SK-N-SH (cell line): ENCODE measurements around the gene PFN1. TPM values are rescaled to one million over a fixed set of nuclear protein-coding genes. Genes with fewer than 3 reads are reported as not detected.

Experiments used
- CTCF ChIA-PET: fragments of 300-600, 350-600 bp; formaldehyde crosslinking; extraction: SDS; loops from one replicate; lab custom pipeline; 2021; lab: Yijun Ruan, JAX
- POLR2A ChIA-PET: fragments of 350-600 bp; sonication (Branson Sonifier 250); formaldehyde crosslinking; extraction: SDS; loops from one replicate; lab custom pipeline; 2020; ENCODE audit warnings: antibody characterized with exemption, inconsistent platforms; lab: Yijun Ruan, JAX
- DNase-seq: peaks from one replicate; pipeline ENCODE4 v3.0.0; 2012
- H2AFZ ChIP-seq: fragments of 200-600 bp; sonication (generic); 2 replicates; pipeline ENCODE4 v1.8.1; 2016; ENCODE audit warnings: antibody characterized with exemption, mild to moderate bottlenecking, low read depth
- H3F3A ChIP-seq: fragments of 200-600 bp; sonication (generic); replicated peaks from 2 replicates; pipeline ENCODE3; 2016; ENCODE audit warnings: antibody characterized with exemption, mild to moderate bottlenecking; ENCODE audit not compliant: insufficient read depth
- H3K27ac ChIP-seq, 2 experiments: fragments of 200-500 bp in 1 of 2; fragments of 200-600 bp in 1 of 2; sonication (Bioruptor generic) in 1 of 2; sonication (generic), shearing (Covaris generic) in 1 of 2; 2 replicates each; pipeline versions ENCODE4 v1.5.1 to v1.6.1; 2014 to 2016; ENCODE audit warnings: low read depth in 2 of 2, inconsistent platforms in 1 of 2, low read length in 1 of 2, mild to moderate bottlenecking in 1 of 2, mixed read lengths in 1 of 2
- H3K27me3 ChIP-seq: fragments of 200-600 bp; sonication (generic), shearing (Covaris generic); 2 replicates; pipeline ENCODE4 v1.6.1; 2016; ENCODE audit warnings: mixed run types; ENCODE audit not compliant: insufficient read depth
- H3K36me3 ChIP-seq, 2 experiments: fragments of 200-500 bp in 1 of 2; fragments of 200-600 bp in 1 of 2; sonication (Bioruptor generic) in 1 of 2; sonication (generic) in 1 of 2; replicated peaks in 1 of 2; 2 replicates each; pipeline versions ENCODE3 to v1.5.1; 2014 to 2016; ENCODE audit warnings: low read length in 1 of 2, mild to moderate bottlenecking in 1 of 2; ENCODE audit not compliant: insufficient read depth in 2 of 2, control insufficient read depth in 1 of 2
- H3K4me1 ChIP-seq, 2 experiments: fragments of 200-500 bp in 1 of 2; fragments of 200-600 bp in 1 of 2; sonication (Bioruptor generic) in 1 of 2; sonication (generic), shearing (Covaris generic) in 1 of 2; 2 replicates each; pipeline versions ENCODE4 v1.5.1 to v1.6.1; 2014 to 2016; ENCODE audit warnings: low read depth in 1 of 2, low read length in 1 of 2, mixed run types in 1 of 2; ENCODE audit not compliant: insufficient read depth in 2 of 2, control insufficient read depth in 1 of 2
- H3K4me2 ChIP-seq: fragments of 200-600 bp; sonication (generic), shearing (Covaris generic); 2 replicates; pipeline ENCODE4 v1.6.1; 2017; ENCODE audit warnings: mixed run types
- H3K4me3 ChIP-seq, 2 experiments: fragments of 200-500 bp in 1 of 2; fragments of 200-600 bp in 1 of 2; sonication (Bioruptor generic) in 1 of 2; sonication (generic), shearing (Covaris generic) in 1 of 2; 2 replicates each; pipeline versions ENCODE4 v1.5.1 to v1.8.1; 2014 to 2016; ENCODE audit warnings: low read depth in 2 of 2, inconsistent platforms in 1 of 2, low read length in 1 of 2, mild to moderate bottlenecking in 1 of 2, mixed read lengths in 1 of 2, moderate library complexity in 1 of 2
- H3K79me2 ChIP-seq: fragments of 200-600 bp; sonication (generic); 2 replicates; pipeline ENCODE4 v1.8.1; 2017; ENCODE audit warnings: mild to moderate bottlenecking; ENCODE audit not compliant: insufficient read depth
- H3K9ac ChIP-seq: fragments of 200-600 bp; sonication (generic); 2 replicates; pipeline ENCODE4 v1.6.1; 2017; ENCODE audit warnings: mixed run types
- H3K9me2 ChIP-seq: fragments of 200-600 bp; sonication (generic); 2 replicates; pipeline ENCODE4 v1.6.1; 2017; ENCODE audit warnings: mixed run types
- H3K9me3 ChIP-seq: fragments of 200-600 bp; sonication (generic); 2 replicates; pipeline ENCODE4 v1.6.1; 2017; ENCODE audit warnings: mixed run types, mild to moderate bottlenecking, moderate library complexity
- H4K20me1 ChIP-seq: fragments of 200-600 bp; sonication (generic); 2 replicates; pipeline ENCODE4 v1.6.1; 2017; ENCODE audit warnings: mild to moderate bottlenecking, mixed run types; ENCODE audit not compliant: insufficient read depth
- CTCF ChIP-seq: fragments of 200-600 bp; sonication (generic); IDR thresholded peaks from 2 replicates; pipeline ENCODE4 v1.6.1; 2017; ENCODE audit warnings: antibody characterized with exemption, mild to moderate bottlenecking, moderate library complexity
- EP300 ChIP-seq, 2 experiments: IDR thresholded peaks; 2 replicates each; pipeline versions ENCODE4 v1.4.0 to v1.6.1; 2012; ENCODE audit warnings: borderline replicate concordance in 1 of 2, low read depth in 1 of 2, low read length in 1 of 2
- EZH2phosphoT487 ChIP-seq: fragments of 200-600 bp; sonication (generic); IDR thresholded peaks from 2 replicates; pipeline ENCODE4 v1.6.1; 2017; ENCODE audit warnings: low read depth, mixed run types, mild to moderate bottlenecking, antibody characterized with exemption, moderate library complexity, borderline replicate concordance
- FOXJ3 ChIP-seq: sonication (generic); formaldehyde crosslinking; IDR thresholded peaks from 2 replicates; pipeline ENCODE4 v1.5.1; 2020; ENCODE audit warnings: mild to moderate bottlenecking, missing genetic modification reagents
- FOXM1 ChIP-seq: IDR thresholded peaks from 2 replicates; pipeline ENCODE4 v1.4.0; 2012; ENCODE audit warnings: low read depth, mild to moderate bottlenecking
- GABPA ChIP-seq: IDR thresholded peaks from 2 replicates; pipeline ENCODE4 v1.4.0; 2012; ENCODE audit warnings: low read depth, mild to moderate bottlenecking
- IRF3 ChIP-seq: fragments of 150-350 bp; IDR thresholded peaks from 2 replicates; pipeline ENCODE4 v1.6.1; 2016; ENCODE audit warnings: mild to moderate bottlenecking, low read depth, low read length
- MAX ChIP-seq: IDR thresholded peaks from 2 replicates; pipeline ENCODE4 v1.4.0; 2012; ENCODE audit warnings: low read depth
- MEF2A ChIP-seq: IDR thresholded peaks from 2 replicates; pipeline ENCODE4 v1.4.0; 2012; ENCODE audit warnings: low read depth, borderline replicate concordance
- MXI1 ChIP-seq: IDR thresholded peaks from 2 replicates; pipeline ENCODE4 v1.6.1; 2012; ENCODE audit warnings: mild to moderate bottlenecking, low read depth, low read length, improper control_type of control experiment
- NFIC ChIP-seq: IDR thresholded peaks from 2 replicates; pipeline ENCODE4 v1.4.0; 2012; ENCODE audit warnings: borderline replicate concordance
- NRF1 ChIP-seq: IDR thresholded peaks from 2 replicates; pipeline ENCODE4 v1.6.1; 2012; ENCODE audit warnings: low read depth, mild to moderate bottlenecking, low read length
- RFX5 ChIP-seq: IDR thresholded peaks from 2 replicates; pipeline ENCODE4 v1.6.1; 2012; ENCODE audit warnings: mild to moderate bottlenecking, improper control_type of control experiment, low read length
- RXRA ChIP-seq: IDR thresholded peaks from 2 replicates; pipeline ENCODE4 v1.4.0; 2012; ENCODE audit warnings: low read depth, mild to moderate bottlenecking, borderline replicate concordance
- TAF1 ChIP-seq: IDR thresholded peaks from 2 replicates; pipeline ENCODE4 v1.6.1; 2012; ENCODE audit warnings: low read depth, mild to moderate bottlenecking, low read length, moderate library complexity, borderline replicate concordance
- TCF12 ChIP-seq: IDR thresholded peaks from 2 replicates; pipeline ENCODE4 v1.4.0; 2012
- ZBTB33 ChIP-seq: IDR thresholded peaks from 2 replicates; pipeline ENCODE4 v1.4.0; 2012; ENCODE audit warnings: low read depth, borderline replicate concordance
- WGBS: methylation state at CpG from one replicate; pipeline ENCODE4 v1.1.6; 2017; ENCODE audit warnings: low lambda C conversion rate; 5-methylcytosine and 5-hydroxymethylcytosine counted together
- polyA plus RNA-seq, 3 experiments: library from polyadenylated mRNA; depleted of rRNA; stranded (reverse); fragments of >200 nt; gene quantifications; 2 replicates each; pipeline ENCODE4 v1.2.3, GENCODE V29; 2012

The PFN1 gene
- polyA plus RNA-seq, 1 of the 3 experiments (the other 2 are of a cell fraction) = 2,484 TPM

- H3K9ac ChIP-seq = peak within 1 kb of the TSS; percentile 83
- WGBS = 16% methylated on average over 7 of the region's 7 CpGs
- CTCF ChIA-PET = interaction anchor here (0.8 to 2.7 kb wide), 5 partner anchors 16 to 42 kb away, joined by 3 to 13 read pairs (median 7); partner anchors contain the start of gene SPAG7
- no peaks in the 10 kb centered on the region for H3K9me2 ChIP-seq
- peaks cover 12 to 18% of the 10 kb centered on the region in 2 experiments for H3K36me3 ChIP-seq
- DNase-seq = peak; percentile 76
- H3K4me2 ChIP-seq = peak within 1 kb of the TSS; percentile 98
- H3K27me3 ChIP-seq = no peaks in the 10 kb centered on the region
- POLR2A ChIA-PET = interaction anchor here (4.6 to 6.7 kb wide), 2 partner anchors 10 to 17 kb away, joined by 16 to 56 read pairs; partner anchors contain the start of genes RNF167, SLC25A11 and SPAG7
- TF ChIP-seq RXRA (peak; percentile 24; the same call in 1 of the 2 replicates), TCF12 (0 out of 2 replicates have a peak, but pooled peaks have one; percentile 5), EP300 (IDR thresholded peaks at IDR 0.05; ENCODE audit: borderline replicate concordance in 1 of 2, low read depth in 1 of 2, low read length in 1 of 2) (no peak), MAX (0 out of 2 replicates have a peak, but pooled peaks have one; percentile 4), NFIC (peak; percentile 68), ZBTB33 (no peak)
- H3K79me2 ChIP-seq = peaks cover 52% of the 10 kb centered on the region
- peak within 1 kb of the TSS; percentile 57; the same call in 1 of the 2 replicates for H2AFZ ChIP-seq
- H3F3A ChIP-seq = peaks cover 44% of the 10 kb centered on the region
- peak within 1 kb of the TSS; percentile 59 to 60 for H3K4me3 ChIP-seq
- H3K9me3 ChIP-seq = no peaks in the 10 kb centered on the region
- H3K4me1 ChIP-seq = peaks cover 31 to 32% of the 10 kb centered on the region in 2 experiments
- H4K20me1 ChIP-seq = peaks cover 18% of the 10 kb centered on the region
- peak within 1 kb of the TSS; percentile 97 to 100 for H3K27ac ChIP-seq
These were observed 2.4 kb upstream of the PFN1 start, which contains the start of gene ENO3 for GRCh38 chr17:4950746-4951204. Gene ENO3, plus strand, starts transcription at chr17:4951119. Its CDS starts 711 bp downstream, at chr17:4951830.

GRCh38 chr17:4950075-4950745 lies 1.9 kb upstream of the PFN1 start:
- ChIA-PET CTCF (interaction anchor here (1.9 to 2.7 kb wide), 4 partner anchors 16 to 41 kb away, joined by 6 to 13 read pairs (median 8); partner anchors contain the start of gene SPAG7), POLR2A (interaction anchor here (4.6 to 6.7 kb wide), 2 partner anchors 10 to 17 kb away, joined by 16 to 56 read pairs; partner anchors contain the start of genes RNF167, SLC25A11 and SPAG7)
- 5% methylated on average over 7 of the region's 52 CpGs for WGBS
- Histone ChIP-seq H3K36me3 (peaks cover 18% of the 10 kb centered on the region in 2 experiments), H3K9ac (peak overlapping the region; percentile 83), H4K20me1 (peaks cover 23% of the 10 kb centered on the region), H3K27ac (peak overlapping the region; percentile 97 to 100), H3K27me3 (no peaks in the 10 kb centered on the region), H2AFZ (peak overlapping the region; percentile 57; the same call in 1 of the 2 replicates), H3K9me3 (no peaks in the 10 kb centered on the region), H3K4me1 (peaks cover 36 to 37% of the 10 kb centered on the region in 2 experiments), H3K4me2 (peak overlapping the region; percentile 98), H3K9me2 (no peaks in the 10 kb centered on the region), H3F3A (peaks cover 50% of the 10 kb centered on the region), H3K4me3 (peak overlapping the region; percentile 59 to 60), H3K79me2 (peaks cover 58% of the 10 kb centered on the region)
- DNase-seq = peak; percentile 82
- TF ChIP-seq IRF3 (no peak), MEF2A (no peak), NRF1 (no peak), MXI1 (peak; percentile 45), ZBTB33 (no peak), CTCF (no peak), FOXJ3 (CRISPR knock-in tag) (0 out of 2 replicates have a peak, but pooled peaks have one; percentile 35), TAF1 (no peak), RFX5 (no peak), FOXM1 (no peak), RXRA (0 out of 2 replicates have a peak, but pooled peaks have one; percentile 22), GABPA (no peak), EZH2phosphoT487 (no peak)
